Smooth muscle cell (in vitro differentiated cells): ENCODE measurements around the gene FN3K. TPM values are rescaled to one million over a fixed set of nuclear protein-coding genes. Genes with fewer than 3 reads are reported as not detected.

ENCODE experiments used
- DNase-seq: peaks from one replicate; lab custom pipeline; 2025; ENCODE audit not compliant: unreplicated experiment; lab: John Stamatoyannopoulos, UW
- H2AFZ ChIP-seq: fragments of 200-600 bp; sonication (generic); 2 replicates; pipeline ENCODE4 v1.6.0; 2016; ENCODE audit warnings: antibody characterized with exemption, low read depth, mild to moderate bottlenecking
- H3F3A ChIP-seq: fragments of 200-600 bp; sonication (generic); 2 replicates; pipeline ENCODE4 v1.6.0; 2017; ENCODE audit warnings: antibody characterized with exemption, low read depth
- H3K27ac ChIP-seq: fragments of 200-600 bp; sonication (generic); 2 replicates; pipeline ENCODE4 v1.5.1; 2016; ENCODE audit warnings: low read depth, mild to moderate bottlenecking
- H3K27me3 ChIP-seq: fragments of 200-600 bp; sonication (generic); 2 replicates; pipeline ENCODE4 v1.6.1; 2016; ENCODE audit warnings: low read depth, mild to moderate bottlenecking
- H3K36me3 ChIP-seq: fragments of 200-600 bp; sonication (generic); 2 replicates; pipeline ENCODE4 v1.5.1; 2016; ENCODE audit warnings: low read depth
- H3K4me1 ChIP-seq: fragments of 200-600 bp; sonication (generic); 2 replicates; pipeline ENCODE4 v1.5.1; 2016; ENCODE audit warnings: low read depth
- H3K4me2 ChIP-seq: fragments of 200-600 bp; sonication (generic); 2 replicates; pipeline ENCODE4 v1.6.0; 2016; ENCODE audit warnings: mild to moderate bottlenecking
- H3K4me3 ChIP-seq: fragments of 200-600 bp; sonication (generic); 2 replicates; pipeline ENCODE4 v1.5.1; 2016; ENCODE audit warnings: mild to moderate bottlenecking
- H3K79me2 ChIP-seq: fragments of 200-600 bp; sonication (generic); 2 replicates; pipeline ENCODE4 v1.6.0; 2016; ENCODE audit warnings: low read depth, mild to moderate bottlenecking
- H3K9ac ChIP-seq: fragments of 200-600 bp; sonication (generic); 2 replicates; pipeline ENCODE4 v1.6.0; 2016; ENCODE audit warnings: low read depth
- H3K9me3 ChIP-seq: fragments of 200-600 bp; sonication (generic); replicated peaks from 2 replicates; pipeline ENCODE4 v1.5.1; 2016; ENCODE audit warnings: low read depth
- H4K20me1 ChIP-seq: fragments of 200-600 bp; sonication (generic); 2 replicates; pipeline ENCODE4 v1.6.0; 2016; ENCODE audit warnings: low read depth
- CTCF ChIP-seq: fragments of 200-600 bp; sonication (generic); IDR thresholded peaks from 2 replicates; pipeline ENCODE4 v1.5.1; 2017; ENCODE audit warnings: borderline replicate concordance, mild to moderate bottlenecking, antibody characterized with exemption; ENCODE audit not compliant: insufficient read depth, poor library complexity, severe bottlenecking
- WGBS: methylation state at CpG from one replicate; pipeline ENCODE4 v1.1.7; 2016; ENCODE audit warnings: low lambda C conversion rate; 5-methylcytosine and 5-hydroxymethylcytosine counted together
- polyA plus RNA-seq: library from polyadenylated mRNA; unstranded; fragments of >200 nt; fragmentation: Nextera tagmentation; extraction: Ambion mirVana; gene quantifications from 2 replicates; pipeline ENCODE4 v1.2.1, GENCODE V29; 2016
- total RNA-seq: library from RNA; depleted of rRNA; stranded (reverse); fragments of >200 nt; gene quantifications from 2 replicates; pipeline ENCODE4 v1.2.3, GENCODE V29; 2014

The FN3K gene
- 0.94 and 1.3 TPM in 2 replicates for total RNA-seq
- 1.2 and 2.5 TPM in 2 replicates for polyA plus RNA-seq

- no peaks in the 10 kb centered on the region for H3K36me3 ChIP-seq
- no peaks in the 10 kb centered on the region for H3K4me1 ChIP-seq
- no peak within 1 kb of the TSS for H3K9ac ChIP-seq
- no peaks in the 10 kb centered on the region for H4K20me1 ChIP-seq
- H3K27ac ChIP-seq, result no peak within 1 kb of the TSS
- peak within 1 kb of the TSS; percentile 81 for H3K4me3 ChIP-seq
- WGBS, result 12% methylated on average over 56 of the region's 101 CpGs
- H2AFZ ChIP-seq, result peak within 1 kb of the TSS; percentile 66
- H3F3A ChIP-seq, result no peaks in the 10 kb centered on the region
- H3K4me2 ChIP-seq, result peak within 1 kb of the TSS; percentile 95
- TF ChIP-seq CTCF, result no peak
- no peaks in the 10 kb centered on the region for H3K9me3 ChIP-seq
- H3K79me2 ChIP-seq, result no peaks in the 10 kb centered on the region
- H3K27me3 ChIP-seq, result no peaks in the 10 kb centered on the region
- DNase-seq, result peak; percentile 16
These were observed at the start of gene FN3K for GRCh38 chr17:82734987-82735866. Gene FN3K (plus strand): TSS chr17:82735615. CDS start chr17:82735637, 22 bp downstream.

GRCh38 chr17:82686366-82687324 lies 48.8 kb upstream of the FN3K start:
- no peak overlapping the region for H3K27ac ChIP-seq
- H3F3A ChIP-seq, result no peaks in the 10 kb centered on the region
- no peak overlapping the region for H2AFZ ChIP-seq
- H3K79me2 ChIP-seq, result no peaks in the 10 kb centered on the region
- H3K36me3 ChIP-seq, result no peaks in the 10 kb centered on the region
- no peaks in the 10 kb centered on the region for H3K4me1 ChIP-seq
- 94% methylated on average over 19 of the region's 19 CpGs for WGBS
- TF ChIP-seq CTCF, result no peak
- H3K9ac ChIP-seq, result no peak overlapping the region
- no peak overlapping the region for H3K4me2 ChIP-seq
- H3K9me3 ChIP-seq, result peaks cover 11% of the 10 kb centered on the region
- DNase-seq, result no peak
- peaks cover 4% of the 10 kb centered on the region for H4K20me1 ChIP-seq
- no peaks in the 10 kb centered on the region for H3K27me3 ChIP-seq
- H3K4me3 ChIP-seq, result no peak overlapping the region

- no peak overlapping the region for H3K9ac ChIP-seq
- no peaks in the 10 kb centered on the region for H3F3A ChIP-seq
- no peak for TF ChIP-seq CTCF
- H3K4me2 ChIP-seq, result no peak overlapping the region
- no peak overlapping the region for H2AFZ ChIP-seq
- H3K4me1 ChIP-seq, result no peaks in the 10 kb centered on the region
- peaks cover 4% of the 10 kb centered on the region for H4K20me1 ChIP-seq
- no peaks in the 10 kb centered on the region for H3K27me3 ChIP-seq
- 85% methylated on average over 10 of the region's 10 CpGs for WGBS
- H3K4me3 ChIP-seq, result no peak overlapping the region
- peaks cover 7% of the 10 kb centered on the region for H3K9me3 ChIP-seq
- no peak for DNase-seq
- no peaks in the 10 kb centered on the region for H3K36me3 ChIP-seq
- H3K79me2 ChIP-seq, result no peaks in the 10 kb centered on the region
- no peak overlapping the region for H3K27ac ChIP-seq
These were observed 48.0 kb upstream of the FN3K start for GRCh38 chr17:82687375-82687861.
